Stimulated activated CD4-positive, alpha-beta T cell treated with anti-CD3 and anti-CD28 coated beads, Interleukin-1b, Interleukin-23, amount 100 ng/mL, for 1 hour (primary cell): ENCODE measurements around the gene ELL3.
"Not testable (repeated sequence)": the region's sequence is repeated elsewhere in the genome, so short reads cannot be mapped to it uniquely, and the experiment has no call there.

Experiments used
- DNase-seq, 2 donors: peaks; one replicate each; pipeline ENCODE4 v3.0.0-alpha.2; 2020; ENCODE audit warnings: low read depth in 2 of 2

Gene ELL3

GRCh38 chr15:43791993-43792760 is 15.4 kb upstream of the ELL3 start, which contains the start of gene SERF2:
Gene SERF2 (plus strand): TSS chr15:43792320. CDS start chr15:43792377, 57 bp downstream.
- peak; percentile 98 to 99 for DNase-seq

- no peak for DNase-seq
Observed at GRCh38 chr15:43789409-43789808, 12.6 kb upstream of the ELL3 start.

GRCh38 chr15:43779016-43779415 is 2.2 kb upstream of the ELL3 start:
- no peak for DNase-seq

- peak; percentile 37 to 64 for DNase-seq
Observed at GRCh38 chr15:43777267-43777914, 625 bp upstream of the ELL3 start.

- no peak for DNase-seq
Observed at GRCh38 chr15:43776101-43776717, 557 bp downstream of the ELL3 start.

- no peak for DNase-seq
Observed at GRCh38 chr15:43775411-43775965, 1.3 kb downstream of the ELL3 start.

GRCh38 chr15:43774062-43774461 is 2.7 kb downstream of the ELL3 start:
- DNase-seq: no peak

- no peak for DNase-seq
Observed at GRCh38 chr15:43772624-43773023, 4.1 kb downstream of the ELL3 start.

- DNase-seq: no peak
Observed at GRCh38 chr15:43771816-43772215, 5.0 kb downstream of the ELL3 start.

- DNase-seq: no peak
Observed at GRCh38 chr15:43769584-43770228, 7.1 kb downstream of the ELL3 start.

- DNase-seq: no peak
Observed at GRCh38 chr15:43763819-43764446, 12.8 kb downstream of the ELL3 start.

GRCh38 chr15:43762824-43763223 is 13.9 kb downstream of the ELL3 start:
- DNase-seq: no peak

GRCh38 chr15:43751885-43752284 is 24.9 kb downstream of the ELL3 start:
- DNase-seq: no peak

GRCh38 chr15:43749690-43750345 is 26.9 kb downstream of the ELL3 start:
- no peak for DNase-seq

- no peak for DNase-seq
Observed at GRCh38 chr15:43748376-43748775, 28.4 kb downstream of the ELL3 start.

GRCh38 chr15:43746903-43747309 is 29.9 kb downstream of the ELL3 start:
- not testable (repeated sequence) for DNase-seq

- peak; percentile 49 to 62 for DNase-seq
Observed at GRCh38 chr15:43746245-43746902, 30.4 kb downstream of the ELL3 start, which contains the start of gene PDIA3. Gene PDIA3 (plus strand): TSS chr15:43746438. CDS start chr15:43746540, 102 bp downstream.

GRCh38 chr15:43735416-43735815 is 41.4 kb downstream of the ELL3 start:
- no peak for DNase-seq

GRCh38 chr15:43728053-43728725 is 48.6 kb downstream of the ELL3 start:
- not testable (repeated sequence) for DNase-seq

GRCh38 chr15:43726306-43726705 is 50.5 kb downstream of the ELL3 start:
- not testable (repeated sequence) for DNase-seq
